ENCODE measurements around the gene STK17B.

STK17B gene

GRCh38 chr2:196153480-196153879, 17.9 kb downstream of the STK17B start:
- no peak for DNase-seq

- DNase-seq = peak; percentile 70
Observed at GRCh38 chr2:196149948-196150347, 21.4 kb downstream of the STK17B start.

- DNase-seq = no peak
Observed at GRCh38 chr2:196148736-196149135, 22.6 kb downstream of the STK17B start.

- DNase-seq = no peak
Observed at GRCh38 chr2:196145256-196145655, 26.1 kb downstream of the STK17B start.

- DNase-seq = no peak
Observed at GRCh38 chr2:196144513-196145126, 26.8 kb downstream of the STK17B start.

- DNase-seq = no peak
Observed at GRCh38 chr2:196143730-196144131, 27.6 kb downstream of the STK17B start.

GRCh38 chr2:196142825-196143224, 28.6 kb downstream of the STK17B start:
- DNase-seq = peak; percentile 58

GRCh38 chr2:196140213-196140612, 31.2 kb downstream of the STK17B start:
- no peak for DNase-seq

- no peak for DNase-seq
Observed at GRCh38 chr2:196137271-196137670, 34.1 kb downstream of the STK17B start.

- DNase-seq = no peak
Observed at GRCh38 chr2:196136151-196136550, 35.2 kb downstream of the STK17B start.

- no peak for DNase-seq
Observed at GRCh38 chr2:196131949-196132925, 39.1 kb downstream of the STK17B start.

GRCh38 chr2:196131384-196131937, 39.9 kb downstream of the STK17B start:
- peak; percentile 81 for DNase-seq

- no peak for DNase-seq
Observed at GRCh38 chr2:196130039-196130825, 41.1 kb downstream of the STK17B start.

- DNase-seq = no peak
Observed at GRCh38 chr2:196128749-196129148, 42.6 kb downstream of the STK17B start.

- no peak for DNase-seq
Observed at GRCh38 chr2:196125596-196125995, 45.8 kb downstream of the STK17B start.

- no peak for DNase-seq
Observed at GRCh38 chr2:196123679-196124373, 47.6 kb downstream of the STK17B start.

GRCh38 chr2:196119926-196120325, 51.5 kb downstream of the STK17B start:
- DNase-seq = no peak

GRCh38 chr2:196117214-196117705, 54.1 kb downstream of the STK17B start:
- no peak for DNase-seq

- no peak for DNase-seq
Observed at GRCh38 chr2:196113061-196113974, 58.1 kb downstream of the STK17B start.

- DNase-seq = no peak
Observed at GRCh38 chr2:196112418-196113034, 58.9 kb downstream of the STK17B start.

- DNase-seq = no peak
Observed at GRCh38 chr2:196108604-196109003, 62.8 kb downstream of the STK17B start.
